ENCODE measurements around the gene ARAP2. TPM values are rescaled to one million over a fixed set of nuclear protein-coding genes. Genes with fewer than 3 reads are reported as not detected.

Gene ARAP2
- total RNA-seq, 4 donors from 2014 or later = 109 to 247 (median 225) TPM

DNA sequence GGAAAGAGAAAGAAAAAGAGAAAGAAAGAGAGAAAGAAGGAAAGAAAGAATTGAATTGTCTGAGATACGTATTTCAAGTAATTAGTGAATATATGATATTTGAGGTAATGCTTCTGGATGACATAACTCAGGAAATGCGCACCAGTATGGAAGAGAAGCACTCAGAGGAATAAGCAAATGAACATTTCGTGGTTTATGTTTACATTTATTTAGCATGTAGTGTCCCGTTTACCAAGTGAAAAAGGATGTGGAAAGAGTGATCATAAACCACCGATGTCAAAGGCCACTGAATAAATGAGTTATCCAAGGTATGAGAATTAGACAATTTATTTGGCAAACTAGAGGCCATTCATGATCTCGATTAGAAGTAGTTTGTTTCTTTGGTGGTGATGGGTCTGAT is 200.4 kb downstream of the ARAP2 start:
- Histone ChIP-seq H3K27ac (no peak overlapping the region), H3K9me3 (no peaks in the 10 kb centered on the region), H3K36me3 (no peaks in the 10 kb centered on the region), H3K4me1 (no peaks in the 10 kb centered on the region), H3K27me3 (no peaks in the 10 kb centered on the region), H3K4me3 (replicated peaks in 1 of 3) (no peak overlapping the region)
- 95 to 96% methylated on average over 6 of the region's 6 CpGs for WGBS, 2 donors
- intact Hi-C loops (cut with DNase I) = no loop called here
- TF ChIP-seq POLR2A (IDR thresholded peaks at IDR 0.05) = no peak
- TF ChIP-seq, protein P1, sequence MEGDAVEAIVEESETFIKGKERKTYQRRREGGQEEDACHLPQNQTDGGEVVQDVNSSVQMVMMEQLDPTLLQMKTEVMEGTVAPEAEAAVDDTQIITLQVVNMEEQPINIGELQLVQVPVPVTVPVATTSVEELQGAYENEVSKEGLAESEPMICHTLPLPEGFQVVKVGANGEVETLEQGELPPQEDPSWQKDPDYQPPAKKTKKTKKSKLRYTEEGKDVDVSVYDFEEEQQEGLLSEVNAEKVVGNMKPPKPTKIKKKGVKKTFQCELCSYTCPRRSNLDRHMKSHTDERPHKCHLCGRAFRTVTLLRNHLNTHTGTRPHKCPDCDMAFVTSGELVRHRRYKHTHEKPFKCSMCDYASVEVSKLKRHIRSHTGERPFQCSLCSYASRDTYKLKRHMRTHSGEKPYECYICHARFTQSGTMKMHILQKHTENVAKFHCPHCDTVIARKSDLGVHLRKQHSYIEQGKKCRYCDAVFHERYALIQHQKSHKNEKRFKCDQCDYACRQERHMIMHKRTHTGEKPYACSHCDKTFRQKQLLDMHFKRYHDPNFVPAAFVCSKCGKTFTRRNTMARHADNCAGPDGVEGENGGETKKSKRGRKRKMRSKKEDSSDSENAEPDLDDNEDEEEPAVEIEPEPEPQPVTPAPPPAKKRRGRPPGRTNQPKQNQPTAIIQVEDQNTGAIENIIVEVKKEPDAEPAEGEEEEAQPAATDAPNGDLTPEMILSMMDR (IDR thresholded peaks at IDR 0.05) = no peak
- no peak for DNase-seq

DNA sequence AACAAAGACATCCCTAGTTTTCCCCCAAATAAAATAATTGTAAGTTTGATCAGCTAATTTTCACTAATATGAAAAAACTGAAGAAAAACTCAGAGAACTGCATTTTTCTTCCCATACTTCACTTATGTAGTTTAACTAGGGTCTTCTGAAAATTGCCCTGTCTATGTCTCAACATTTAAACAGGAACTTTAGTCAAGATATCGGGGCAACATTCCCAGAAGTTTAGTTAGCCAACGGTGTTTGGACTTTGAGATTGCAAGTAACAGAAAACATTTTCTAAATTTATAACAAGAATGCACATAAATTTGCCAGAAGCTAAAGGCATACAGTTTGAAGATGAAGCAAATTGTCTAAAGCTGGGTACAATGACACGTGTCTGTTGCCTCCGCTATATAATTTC is 201.1 kb downstream of the ARAP2 start:
- intact Hi-C loops (cut with DNase I) = no loop called here
- H3K4me3 ChIP-seq (replicated peaks in 1 of 3) = no peak overlapping the region
- H3K9me3 ChIP-seq = no peaks in the 10 kb centered on the region
- TF ChIP-seq, protein P1 (IDR thresholded peaks at IDR 0.05) = no peak
- no peak for TF ChIP-seq POLR2A (IDR thresholded peaks at IDR 0.05)
- H3K27ac ChIP-seq = no peak overlapping the region
- H3K36me3 ChIP-seq = no peaks in the 10 kb centered on the region
- H3K27me3 ChIP-seq = no peaks in the 10 kb centered on the region
- DNase-seq = no peak
- H3K4me1 ChIP-seq = no peaks in the 10 kb centered on the region
- 96 to 99% methylated on average over 4 of the region's 4 CpGs for WGBS, 2 donors

DNA sequence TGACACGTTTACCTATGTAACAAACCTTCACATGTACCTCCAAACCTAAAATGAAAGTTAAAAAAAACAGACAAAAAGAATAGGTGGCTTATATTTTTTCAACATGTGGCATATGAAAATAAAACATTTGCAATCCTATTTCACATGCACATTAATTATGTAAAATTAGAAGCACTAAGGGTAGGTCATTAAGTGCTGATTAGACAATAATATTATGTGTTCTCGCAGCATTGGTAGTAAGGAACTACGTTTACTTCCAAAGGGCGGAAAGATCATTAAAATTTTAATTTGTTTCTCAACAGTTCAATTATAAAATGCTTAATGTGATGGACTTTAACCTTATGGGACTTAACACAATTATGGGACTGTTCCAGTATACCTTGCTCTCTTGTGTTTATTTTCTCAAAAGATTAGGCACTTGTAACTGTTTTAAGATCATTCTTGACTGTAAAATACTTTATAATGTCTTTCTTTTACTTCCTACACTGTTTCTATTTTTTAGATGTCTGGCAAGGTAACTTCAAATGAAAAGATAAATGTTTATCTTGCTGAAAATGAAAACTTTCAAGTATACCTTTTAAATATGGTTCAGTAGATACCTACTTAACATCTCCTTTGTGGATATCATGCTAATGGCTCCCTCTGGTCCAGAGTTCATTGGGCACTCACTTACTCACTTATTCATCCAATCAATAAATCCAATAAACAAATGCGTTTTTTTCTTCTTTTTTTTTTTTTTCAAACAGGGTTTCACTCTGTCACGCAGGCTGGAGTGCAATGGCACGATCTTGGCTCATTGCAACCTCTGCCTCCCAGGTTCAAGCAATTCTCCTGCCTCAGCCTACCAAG is 202.0 kb downstream of the ARAP2 start:
- DNase-seq = no peak
- H3K27me3 ChIP-seq = no peaks in the 10 kb centered on the region
- no peaks in the 10 kb centered on the region for H3K4me1 ChIP-seq
- TF ChIP-seq, protein P1 (IDR thresholded peaks at IDR 0.05) = no peak
- no peak for TF ChIP-seq POLR2A (IDR thresholded peaks at IDR 0.05)
- H3K9me3 ChIP-seq = no peaks in the 10 kb centered on the region
- no peak overlapping the region for H3K4me3 ChIP-seq (replicated peaks in 1 of 3)
- no peak overlapping the region for H3K27ac ChIP-seq
- no peaks in the 10 kb centered on the region for H3K36me3 ChIP-seq
- intact Hi-C loops (cut with DNase I) = no loop called here
- 91 to 92% methylated on average over 7 of the region's 7 CpGs for WGBS, 2 donors

DNA sequence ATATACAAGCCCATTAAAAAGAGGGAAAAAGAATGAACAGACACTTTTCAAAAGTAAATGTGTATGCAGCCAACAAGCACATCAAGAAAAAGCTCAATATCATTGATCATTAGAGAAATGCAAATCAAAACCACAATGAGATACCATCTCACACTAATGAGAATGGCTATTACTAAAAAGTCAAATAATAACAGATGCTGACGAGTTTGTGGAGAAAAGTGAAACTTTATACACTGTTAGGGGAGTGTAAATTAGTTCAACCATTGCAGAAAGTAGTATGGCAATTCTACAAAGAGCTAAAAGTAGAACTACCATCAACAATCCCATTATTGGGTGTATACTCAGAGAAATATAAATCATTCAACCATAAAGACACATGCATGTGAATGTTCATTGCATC is 203.0 kb downstream of the ARAP2 start:
- intact Hi-C loops (cut with DNase I) = no loop called here
- 63 to 67% methylated on average over 1 of the region's 1 CpG for WGBS, 2 donors
- Histone ChIP-seq H3K4me3 (replicated peaks in 1 of 3) (no peak overlapping the region), H3K9me3 (no peaks in the 10 kb centered on the region), H3K27ac (no peak overlapping the region), H3K27me3 (no peaks in the 10 kb centered on the region), H3K36me3 (no peaks in the 10 kb centered on the region), H3K4me1 (no peaks in the 10 kb centered on the region)
- no peak for TF ChIP-seq POLR2A (IDR thresholded peaks at IDR 0.05)
- TF ChIP-seq, protein P1 (IDR thresholded peaks at IDR 0.05) = no peak
- no peak for DNase-seq

DNA sequence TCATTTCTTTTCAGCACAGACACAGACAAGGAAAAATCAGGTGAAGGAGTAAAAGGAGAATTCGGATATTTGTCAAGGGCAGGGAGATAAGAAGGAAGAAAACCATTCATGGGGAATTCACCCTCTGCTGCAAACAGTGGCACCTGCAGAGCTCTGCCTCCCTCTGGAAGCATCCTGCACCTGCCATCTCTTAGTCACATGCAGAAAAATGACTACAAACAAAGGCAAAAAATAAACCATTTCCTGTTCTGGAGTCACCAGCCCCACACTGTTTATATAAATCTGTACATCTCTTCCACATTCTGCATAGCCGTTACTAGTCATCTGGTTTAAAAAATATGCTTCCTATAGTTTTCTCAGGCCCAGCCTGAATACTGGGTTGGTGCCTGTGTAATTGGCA is 205.3 kb downstream of the ARAP2 start:
- TF ChIP-seq, protein P1 (IDR thresholded peaks at IDR 0.05) = no peak
- TF ChIP-seq POLR2A (IDR thresholded peaks at IDR 0.05) = no peak
- Histone ChIP-seq H3K4me1 (no peaks in the 10 kb centered on the region), H3K9me3 (no peaks in the 10 kb centered on the region), H3K27ac (no peak overlapping the region), H3K27me3 (no peaks in the 10 kb centered on the region), H3K36me3 (no peaks in the 10 kb centered on the region), H3K4me3 (replicated peaks in 1 of 3) (no peak overlapping the region)
- DNase-seq = no peak
- 77 to 80% methylated on average over 2 of the region's 2 CpGs for WGBS, 2 donors
- intact Hi-C loops (cut with DNase I) = no loop called here
